Smooth muscle cell (in vitro differentiated cells): Measurements from ENCODE around the gene UCP3. TPM values are rescaled to one million over a fixed set of nuclear protein-coding genes. Genes with fewer than 3 reads are reported as not detected.

ENCODE experiments used
- DNase-seq: peaks from one replicate; lab custom pipeline; 2025; ENCODE audit not compliant: unreplicated experiment; lab: John Stamatoyannopoulos, UW
- H2AFZ ChIP-seq: fragments of 200-600 bp; sonication (generic); 2 replicates; pipeline ENCODE4 v1.6.0; 2016; ENCODE audit warnings: antibody characterized with exemption, low read depth, mild to moderate bottlenecking
- H3F3A ChIP-seq: fragments of 200-600 bp; sonication (generic); 2 replicates; pipeline ENCODE4 v1.6.0; 2017; ENCODE audit warnings: antibody characterized with exemption, low read depth
- H3K27ac ChIP-seq: fragments of 200-600 bp; sonication (generic); 2 replicates; pipeline ENCODE4 v1.5.1; 2016; ENCODE audit warnings: low read depth, mild to moderate bottlenecking
- H3K27me3 ChIP-seq: fragments of 200-600 bp; sonication (generic); 2 replicates; pipeline ENCODE4 v1.6.1; 2016; ENCODE audit warnings: low read depth, mild to moderate bottlenecking
- H3K36me3 ChIP-seq: fragments of 200-600 bp; sonication (generic); 2 replicates; pipeline ENCODE4 v1.5.1; 2016; ENCODE audit warnings: low read depth
- H3K4me1 ChIP-seq: fragments of 200-600 bp; sonication (generic); 2 replicates; pipeline ENCODE4 v1.5.1; 2016; ENCODE audit warnings: low read depth
- H3K4me2 ChIP-seq: fragments of 200-600 bp; sonication (generic); 2 replicates; pipeline ENCODE4 v1.6.0; 2016; ENCODE audit warnings: mild to moderate bottlenecking
- H3K4me3 ChIP-seq: fragments of 200-600 bp; sonication (generic); 2 replicates; pipeline ENCODE4 v1.5.1; 2016; ENCODE audit warnings: mild to moderate bottlenecking
- H3K79me2 ChIP-seq: fragments of 200-600 bp; sonication (generic); 2 replicates; pipeline ENCODE4 v1.6.0; 2016; ENCODE audit warnings: low read depth, mild to moderate bottlenecking
- H3K9ac ChIP-seq: fragments of 200-600 bp; sonication (generic); 2 replicates; pipeline ENCODE4 v1.6.0; 2016; ENCODE audit warnings: low read depth
- H3K9me3 ChIP-seq: fragments of 200-600 bp; sonication (generic); replicated peaks from 2 replicates; pipeline ENCODE4 v1.5.1; 2016; ENCODE audit warnings: low read depth
- H4K20me1 ChIP-seq: fragments of 200-600 bp; sonication (generic); 2 replicates; pipeline ENCODE4 v1.6.0; 2016; ENCODE audit warnings: low read depth
- WGBS: methylation state at CpG from one replicate; pipeline ENCODE4 v1.1.7; 2016; ENCODE audit warnings: low lambda C conversion rate; 5-methylcytosine and 5-hydroxymethylcytosine counted together
- polyA plus RNA-seq: library from polyadenylated mRNA; unstranded; fragments of >200 nt; fragmentation: Nextera tagmentation; extraction: Ambion mirVana; gene quantifications from 2 replicates; pipeline ENCODE4 v1.2.1, GENCODE V29; 2016
- total RNA-seq: library from RNA; depleted of rRNA; stranded (reverse); fragments of >200 nt; gene quantifications from 2 replicates; pipeline ENCODE4 v1.2.3, GENCODE V29; 2014
- TF ChIP-seq, protein P1 (sequence below): fragments of 200-600 bp; sonication (generic); IDR thresholded peaks from 2 replicates; pipeline ENCODE4 v1.5.1; 2017; ENCODE audit warnings: borderline replicate concordance, mild to moderate bottlenecking, antibody characterized with exemption; ENCODE audit not compliant: insufficient read depth, poor library complexity, severe bottlenecking

Gene UCP3
- total and polyA plus RNA-seq, 2 experiments from 2014 or later = 0.85 to 0.88 TPM

- DNase-seq = no peak
- no peaks in the 10 kb centered on the region for H3K36me3 ChIP-seq
- TF ChIP-seq, protein P1, sequence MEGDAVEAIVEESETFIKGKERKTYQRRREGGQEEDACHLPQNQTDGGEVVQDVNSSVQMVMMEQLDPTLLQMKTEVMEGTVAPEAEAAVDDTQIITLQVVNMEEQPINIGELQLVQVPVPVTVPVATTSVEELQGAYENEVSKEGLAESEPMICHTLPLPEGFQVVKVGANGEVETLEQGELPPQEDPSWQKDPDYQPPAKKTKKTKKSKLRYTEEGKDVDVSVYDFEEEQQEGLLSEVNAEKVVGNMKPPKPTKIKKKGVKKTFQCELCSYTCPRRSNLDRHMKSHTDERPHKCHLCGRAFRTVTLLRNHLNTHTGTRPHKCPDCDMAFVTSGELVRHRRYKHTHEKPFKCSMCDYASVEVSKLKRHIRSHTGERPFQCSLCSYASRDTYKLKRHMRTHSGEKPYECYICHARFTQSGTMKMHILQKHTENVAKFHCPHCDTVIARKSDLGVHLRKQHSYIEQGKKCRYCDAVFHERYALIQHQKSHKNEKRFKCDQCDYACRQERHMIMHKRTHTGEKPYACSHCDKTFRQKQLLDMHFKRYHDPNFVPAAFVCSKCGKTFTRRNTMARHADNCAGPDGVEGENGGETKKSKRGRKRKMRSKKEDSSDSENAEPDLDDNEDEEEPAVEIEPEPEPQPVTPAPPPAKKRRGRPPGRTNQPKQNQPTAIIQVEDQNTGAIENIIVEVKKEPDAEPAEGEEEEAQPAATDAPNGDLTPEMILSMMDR = no peak
- no peak overlapping the region for H3K9ac ChIP-seq
- no peaks in the 10 kb centered on the region for H3K4me1 ChIP-seq
- no peak overlapping the region for H2AFZ ChIP-seq
- no peaks in the 10 kb centered on the region for H4K20me1 ChIP-seq
- no peak overlapping the region for H3K4me3 ChIP-seq
- no peaks in the 10 kb centered on the region for H3K79me2 ChIP-seq
- H3K4me2 ChIP-seq = no peak overlapping the region
- H3F3A ChIP-seq = no peaks in the 10 kb centered on the region
- WGBS = 94% methylated on average over 18 of the region's 18 CpGs
- no peaks in the 10 kb centered on the region for H3K9me3 ChIP-seq
- no peak overlapping the region for H3K27ac ChIP-seq
- no peaks in the 10 kb centered on the region for H3K27me3 ChIP-seq
Observed at GRCh38 chr11:73977856-73978519, 30.9 kb downstream of the UCP3 start.

GRCh38 chr11:73976451-73977151, 32.3 kb downstream of the UCP3 start:
- no peaks in the 10 kb centered on the region for H3K36me3 ChIP-seq
- H3K79me2 ChIP-seq = no peaks in the 10 kb centered on the region
- no peak overlapping the region for H3K4me2 ChIP-seq
- H3F3A ChIP-seq = no peaks in the 10 kb centered on the region
- no peak overlapping the region for H3K27ac ChIP-seq
- 96% methylated on average over 14 of the region's 14 CpGs for WGBS
- TF ChIP-seq, protein P1 = no peak
- no peak for DNase-seq
- H3K4me1 ChIP-seq = no peaks in the 10 kb centered on the region
- H3K9ac ChIP-seq = no peak overlapping the region
- no peaks in the 10 kb centered on the region for H3K27me3 ChIP-seq
- no peaks in the 10 kb centered on the region for H3K9me3 ChIP-seq
- no peak overlapping the region for H3K4me3 ChIP-seq
- H2AFZ ChIP-seq = no peak overlapping the region
- H4K20me1 ChIP-seq = no peaks in the 10 kb centered on the region

GRCh38 chr11:73975479-73975757, 33.5 kb downstream of the UCP3 start:
- Histone ChIP-seq H3K79me2 (no peaks in the 10 kb centered on the region), H3K9ac (no peak overlapping the region), H2AFZ (no peak overlapping the region), H3K4me1 (no peaks in the 10 kb centered on the region), H3K36me3 (no peaks in the 10 kb centered on the region), H3F3A (no peaks in the 10 kb centered on the region), H3K27ac (no peak overlapping the region), H3K27me3 (no peaks in the 10 kb centered on the region), H3K4me2 (no peak overlapping the region), H4K20me1 (no peaks in the 10 kb centered on the region), H3K9me3 (no peaks in the 10 kb centered on the region), H3K4me3 (no peak overlapping the region)
- TF ChIP-seq, protein P1 = no peak
- no peak for DNase-seq
- 98% methylated on average over 6 of the region's 6 CpGs for WGBS
